Fibroblast of the aortic adventitia (primary cell): ENCODE measurements around the gene FRMD4A. TPM values are rescaled to one million over a fixed set of nuclear protein-coding genes. Genes with fewer than 3 reads are reported as not detected.

ENCODE experiments used
- DNase-seq: peaks from one replicate; pipeline ENCODE4 v3.0.0-alpha.2; 2010; ENCODE audit warnings: low read depth
- H3K4me3 ChIP-seq: 2 replicates; pipeline ENCODE4 v1.5.1; 2011; ENCODE audit warnings: low read depth, mild to moderate bottlenecking, control low read depth, low read length, moderate library complexity
- total RNA-seq: library from RNA; depleted of rRNA; stranded (reverse); fragments of >200 nt; gene quantifications from 2 replicates; pipeline ENCODE4 v1.2.3, GENCODE V29; 2012; ENCODE audit warnings: low replicate concordance
- TF ChIP-seq, protein P1 (sequence below): IDR thresholded peaks from 2 replicates; pipeline ENCODE4 v1.5.1; 2011; ENCODE audit warnings: mild to moderate bottlenecking, low read length, control low read depth, inconsistent platforms; ENCODE audit not compliant: insufficient read depth

Gene FRMD4A
- total RNA-seq, 1 donor: 42.4 TPM

DNA sequence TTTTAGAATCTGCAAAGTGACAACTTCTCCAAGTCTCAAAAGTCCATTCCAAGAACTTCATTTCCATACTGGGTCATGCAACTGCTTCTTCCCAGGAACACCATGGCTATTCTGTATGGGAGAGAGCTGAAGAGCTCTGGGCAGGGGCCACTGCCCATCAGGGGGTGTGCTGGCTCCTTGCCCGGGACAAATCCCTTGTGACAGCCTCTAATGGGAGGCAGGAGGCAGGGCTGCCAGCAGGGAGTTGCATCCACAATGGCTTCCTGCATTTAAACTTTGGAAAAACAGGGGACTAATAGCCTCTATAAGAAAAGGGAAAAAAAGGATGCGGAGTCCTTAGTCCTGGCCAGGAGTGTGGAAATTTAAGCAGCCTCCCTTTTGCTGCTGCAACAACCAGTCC, 18.4 kb upstream of the FRMD4A start:
- DNase-seq: no peak
- TF ChIP-seq, protein P1, sequence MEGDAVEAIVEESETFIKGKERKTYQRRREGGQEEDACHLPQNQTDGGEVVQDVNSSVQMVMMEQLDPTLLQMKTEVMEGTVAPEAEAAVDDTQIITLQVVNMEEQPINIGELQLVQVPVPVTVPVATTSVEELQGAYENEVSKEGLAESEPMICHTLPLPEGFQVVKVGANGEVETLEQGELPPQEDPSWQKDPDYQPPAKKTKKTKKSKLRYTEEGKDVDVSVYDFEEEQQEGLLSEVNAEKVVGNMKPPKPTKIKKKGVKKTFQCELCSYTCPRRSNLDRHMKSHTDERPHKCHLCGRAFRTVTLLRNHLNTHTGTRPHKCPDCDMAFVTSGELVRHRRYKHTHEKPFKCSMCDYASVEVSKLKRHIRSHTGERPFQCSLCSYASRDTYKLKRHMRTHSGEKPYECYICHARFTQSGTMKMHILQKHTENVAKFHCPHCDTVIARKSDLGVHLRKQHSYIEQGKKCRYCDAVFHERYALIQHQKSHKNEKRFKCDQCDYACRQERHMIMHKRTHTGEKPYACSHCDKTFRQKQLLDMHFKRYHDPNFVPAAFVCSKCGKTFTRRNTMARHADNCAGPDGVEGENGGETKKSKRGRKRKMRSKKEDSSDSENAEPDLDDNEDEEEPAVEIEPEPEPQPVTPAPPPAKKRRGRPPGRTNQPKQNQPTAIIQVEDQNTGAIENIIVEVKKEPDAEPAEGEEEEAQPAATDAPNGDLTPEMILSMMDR: no peak
- H3K4me3 ChIP-seq: no peak overlapping the region

DNA sequence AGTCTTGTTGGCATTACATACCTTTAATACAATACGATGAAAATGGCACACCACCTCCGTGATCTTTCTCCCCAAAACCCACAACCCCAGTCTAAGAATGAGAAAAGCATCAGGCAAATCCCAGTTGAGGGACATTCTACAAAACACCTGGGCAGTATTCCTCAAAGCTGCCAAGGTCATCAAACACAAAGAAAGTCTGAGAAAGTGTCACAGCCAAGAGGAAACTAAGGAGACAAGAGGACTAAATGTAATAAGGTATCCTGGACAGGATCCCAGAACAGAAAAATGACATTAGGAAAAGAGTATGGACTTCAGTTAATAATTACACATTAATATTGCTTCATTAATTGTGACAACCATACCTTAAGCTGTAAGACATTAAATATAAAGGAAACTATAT, 14.5 kb upstream of the FRMD4A start:
- DNase-seq: no peak
- no peak overlapping the region for H3K4me3 ChIP-seq
- TF ChIP-seq, protein P1: no peak

DNA sequence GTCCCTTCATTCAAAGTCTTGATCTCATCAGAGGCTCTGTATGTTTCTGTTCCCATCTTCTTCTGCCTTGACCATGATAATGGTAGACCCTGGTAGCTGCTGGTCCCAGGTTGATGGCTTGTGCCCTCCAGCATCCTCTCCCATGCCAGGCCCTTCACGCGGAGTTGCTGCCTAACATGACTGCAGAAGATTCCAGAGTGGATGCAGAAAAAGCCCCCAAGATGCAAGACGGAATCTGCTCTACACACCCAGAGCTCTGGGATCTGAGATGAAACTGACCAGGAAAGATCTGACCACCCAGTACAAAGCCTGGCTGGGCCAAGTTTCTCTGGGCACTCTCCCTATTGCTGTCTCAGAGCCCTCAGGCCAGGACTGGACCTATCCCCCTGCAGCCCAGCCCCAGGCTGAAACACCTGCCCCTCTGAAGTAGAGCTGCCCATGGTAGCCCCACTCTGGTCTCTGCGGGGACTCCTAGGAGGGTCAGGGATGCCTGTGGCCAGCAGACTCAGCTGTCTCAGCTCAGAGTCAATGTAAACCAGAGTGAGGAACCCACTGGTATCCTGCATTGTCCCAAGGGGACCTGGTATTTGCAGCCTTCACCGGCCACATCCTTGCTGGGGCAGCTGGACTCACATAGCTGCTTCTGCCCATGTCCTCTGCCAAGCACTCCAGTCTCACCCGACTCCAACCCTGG, 9.5 kb upstream of the FRMD4A start:
- no peak for DNase-seq
- TF ChIP-seq, protein P1: no peak
- H3K4me3 ChIP-seq: no peak overlapping the region

DNA sequence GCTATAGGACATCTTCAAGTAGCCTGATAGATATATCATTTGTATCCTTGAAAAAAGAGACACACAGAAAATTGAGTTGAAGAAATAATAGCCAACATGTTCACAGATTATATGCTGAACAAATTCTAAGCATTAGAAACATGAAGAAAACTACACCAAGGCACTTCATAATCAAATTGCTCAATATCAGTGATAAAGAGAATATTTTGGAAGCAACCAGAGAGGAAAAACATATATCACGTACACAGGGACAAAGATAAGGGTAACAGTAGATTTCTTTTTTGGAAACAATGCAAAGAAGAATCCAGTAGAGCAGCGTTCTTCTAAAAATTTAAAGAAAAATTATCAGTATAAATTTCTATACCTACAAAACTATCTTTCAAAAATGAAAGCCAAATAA, 6.0 kb upstream of the FRMD4A start:
- TF ChIP-seq, protein P1: no peak
- no peak overlapping the region for H3K4me3 ChIP-seq

DNA sequence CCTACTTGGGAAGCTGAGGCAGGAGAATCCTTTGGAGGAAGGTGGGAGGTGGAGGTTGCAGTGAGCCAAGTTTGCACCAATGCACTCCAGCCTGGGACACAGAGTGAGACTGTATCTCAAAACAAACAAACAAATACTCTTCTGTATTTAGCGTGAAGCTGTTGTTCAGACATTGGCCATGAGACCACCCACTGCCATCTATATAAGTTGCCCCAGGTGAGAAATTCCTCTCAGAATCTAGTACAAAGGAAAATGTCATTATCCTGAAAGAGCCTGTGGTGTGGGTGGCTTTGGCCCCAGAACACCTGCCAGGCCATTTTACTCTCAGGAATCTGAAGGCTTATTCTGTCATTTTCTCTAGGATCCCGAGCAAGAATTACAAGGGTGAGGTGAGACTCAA, 4.0 kb upstream of the FRMD4A start:
- DNase-seq: no peak
- TF ChIP-seq, protein P1: no peak
- H3K4me3 ChIP-seq: no peak overlapping the region

More for the DNA sequence above, 6.0 kb upstream of the FRMD4A start:
- DNase-seq: no peak

DNA sequence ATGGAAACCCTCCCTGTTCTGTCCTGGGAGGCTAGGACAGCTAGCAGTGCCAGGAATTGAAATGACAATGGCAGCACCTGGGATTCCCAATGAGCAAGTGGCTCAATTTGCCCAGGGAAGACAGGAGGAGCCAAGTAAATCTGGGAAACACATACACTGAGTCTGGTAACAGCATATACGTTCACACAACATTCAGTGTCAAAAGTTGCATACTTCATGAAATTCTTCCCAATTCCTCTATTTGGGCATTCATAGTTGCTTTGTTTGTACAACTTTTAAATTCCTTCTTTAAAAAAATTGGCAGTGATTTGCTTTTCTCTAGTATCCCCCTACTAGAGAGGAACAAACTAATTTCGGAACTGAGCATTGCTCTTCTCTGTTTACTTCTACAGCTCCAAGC, 2.9 kb upstream of the FRMD4A start:
- TF ChIP-seq, protein P1: no peak
- no peak overlapping the region for H3K4me3 ChIP-seq
- no peak for DNase-seq

DNA sequence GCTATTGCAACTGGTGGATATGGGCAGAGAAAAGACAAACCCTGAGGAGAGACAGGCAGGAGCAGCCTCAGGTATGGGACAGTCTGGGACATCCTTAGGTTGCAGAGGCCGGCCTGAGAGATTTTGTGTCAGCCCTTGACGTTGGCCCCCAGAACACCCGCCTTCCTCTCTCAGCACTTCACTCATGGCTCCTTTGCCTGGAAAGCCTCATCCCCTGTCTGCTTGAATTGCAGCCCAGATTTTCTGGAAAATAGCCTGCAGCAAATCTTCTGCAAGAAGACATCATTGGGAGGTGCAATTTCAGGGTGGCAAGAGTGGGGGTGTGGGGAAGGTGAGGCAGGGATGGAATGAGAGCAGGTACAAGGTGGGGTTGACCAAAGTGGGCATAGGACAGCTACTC, 2.2 kb upstream of the FRMD4A start:
- DNase-seq: no peak
- no peak overlapping the region for H3K4me3 ChIP-seq
- TF ChIP-seq, protein P1: no peak
